NCI-H460 (cell line): Measurements from ENCODE around the gene FBXO30. TPM values are rescaled to one million over a fixed set of nuclear protein-coding genes. Genes with fewer than 3 reads are reported as not detected.

Experiments
- DNase-seq: peaks from one replicate; pipeline ENCODE4 v3.0.0-alpha.2; 2016; ENCODE audit warnings: low read depth; ENCODE audit errors: extremely low read depth
- polyA plus RNA-seq: library from polyadenylated mRNA; depleted of rRNA; stranded (reverse); fragments of >200 nt; gene quantifications from 2 replicates; pipeline ENCODE4 v1.2.3, GENCODE V29; 2014; cell fraction: nucleus; rRNA removed
- total RNA-seq: library from RNA; depleted of rRNA; stranded (reverse); fragments of >200 nt; shearing (Covaris generic); gene quantifications from 2 replicates; pipeline ENCODE4 v1.2.3, GENCODE V29; 2014; rRNA removed

The FBXO30 gene
- 10.4 and 13.7 TPM in 2 replicates for total RNA-seq
- polyA plus RNA-seq: 7.8 and 12.0 TPM in 2 replicates

- peak; percentile 75 for DNase-seq
These were observed at the start of gene FBXO30 for GRCh38 chr6:145814501-145815308. Gene FBXO30, minus strand, starts transcription at chr6:145814795. Its CDS starts 8,390 bp downstream, at chr6:145806405.

- no peak for DNase-seq
These were observed 49.5 kb upstream of the FBXO30 start for GRCh38 chr6:145863988-145864616.

DNA sequence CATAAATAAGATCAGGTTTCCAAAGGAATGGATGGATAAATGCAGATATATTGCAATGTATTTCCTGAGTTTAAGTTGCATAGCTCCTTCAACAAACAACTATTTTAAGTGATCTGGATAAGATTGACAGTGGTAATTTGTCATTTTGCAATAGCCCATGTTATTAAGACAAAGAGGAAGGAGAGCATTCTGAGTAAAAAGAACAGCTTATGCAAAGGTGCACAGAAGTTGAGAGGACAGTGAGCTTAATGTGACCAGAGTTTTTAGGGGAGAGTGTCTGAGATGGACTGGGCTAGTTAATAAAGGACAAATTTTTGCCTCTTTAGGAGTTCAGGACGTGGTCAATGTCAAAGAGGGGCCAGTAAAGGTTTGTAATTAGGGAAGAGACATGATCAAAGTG lies 48.8 kb upstream of the FBXO30 start:
- no peak for DNase-seq

DNA sequence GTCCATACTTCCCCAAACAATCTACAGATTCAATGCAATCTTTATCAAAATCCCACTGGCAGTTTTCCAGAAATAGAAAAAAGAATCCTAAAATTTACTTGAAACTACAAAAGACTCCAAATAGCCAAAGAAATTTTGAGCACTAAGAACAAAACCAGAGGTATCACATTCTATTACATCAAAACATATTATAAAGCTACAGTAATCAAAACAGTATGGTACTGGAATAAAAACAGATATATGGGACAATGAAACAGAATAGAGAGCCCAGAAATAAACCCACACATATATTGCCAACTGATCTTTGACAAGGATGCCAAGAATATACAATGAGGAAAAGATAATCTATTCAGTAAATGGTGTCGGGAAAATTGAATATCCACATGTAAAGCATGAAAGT lies 46.0 kb upstream of the FBXO30 start:
- no peak for DNase-seq

DNA sequence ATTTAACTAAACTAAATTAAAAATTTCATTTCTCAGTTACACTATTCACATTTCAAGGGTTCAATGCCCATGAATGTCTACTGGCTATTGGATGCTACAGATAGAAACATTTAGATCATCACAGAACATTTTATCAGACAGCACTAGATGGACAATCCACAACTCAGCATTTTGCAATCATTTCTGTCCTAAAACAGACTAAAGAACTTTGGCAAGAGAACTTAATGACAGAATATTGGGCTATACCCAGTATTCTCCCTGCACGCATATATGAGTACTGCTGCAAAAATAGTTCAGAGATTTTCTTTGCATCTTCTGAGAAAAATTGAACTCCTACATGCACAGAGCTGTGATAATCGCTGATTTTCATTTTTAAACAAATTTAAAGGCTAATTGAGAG lies 36.1 kb upstream of the FBXO30 start:
- DNase-seq: no peak

GRCh38 chr6:145848541-145848940 lies 33.9 kb upstream of the FBXO30 start:
- no peak for DNase-seq

DNA sequence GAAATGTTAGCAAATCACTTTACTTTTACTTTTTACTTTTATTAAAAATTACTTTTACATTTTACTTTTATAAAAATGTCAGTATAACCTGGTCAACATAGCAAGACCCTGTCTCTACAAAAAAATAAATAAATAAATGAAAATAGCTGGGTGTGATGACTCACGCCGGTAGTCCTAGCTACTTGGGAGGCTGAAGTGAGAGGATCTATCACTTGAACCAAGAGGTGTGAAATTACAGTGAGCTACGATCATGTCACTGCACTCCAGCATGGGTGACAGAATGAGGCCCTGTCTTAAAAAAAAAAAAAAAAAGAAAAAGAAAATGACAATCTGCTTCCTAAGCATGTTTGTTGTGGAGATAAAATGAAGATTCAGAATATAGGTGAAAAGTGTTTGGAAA lies 31.0 kb upstream of the FBXO30 start:
- no peak for DNase-seq

- no peak for DNase-seq
These were observed 30.4 kb upstream of the FBXO30 start for GRCh38 chr6:145844933-145845540.

DNA sequence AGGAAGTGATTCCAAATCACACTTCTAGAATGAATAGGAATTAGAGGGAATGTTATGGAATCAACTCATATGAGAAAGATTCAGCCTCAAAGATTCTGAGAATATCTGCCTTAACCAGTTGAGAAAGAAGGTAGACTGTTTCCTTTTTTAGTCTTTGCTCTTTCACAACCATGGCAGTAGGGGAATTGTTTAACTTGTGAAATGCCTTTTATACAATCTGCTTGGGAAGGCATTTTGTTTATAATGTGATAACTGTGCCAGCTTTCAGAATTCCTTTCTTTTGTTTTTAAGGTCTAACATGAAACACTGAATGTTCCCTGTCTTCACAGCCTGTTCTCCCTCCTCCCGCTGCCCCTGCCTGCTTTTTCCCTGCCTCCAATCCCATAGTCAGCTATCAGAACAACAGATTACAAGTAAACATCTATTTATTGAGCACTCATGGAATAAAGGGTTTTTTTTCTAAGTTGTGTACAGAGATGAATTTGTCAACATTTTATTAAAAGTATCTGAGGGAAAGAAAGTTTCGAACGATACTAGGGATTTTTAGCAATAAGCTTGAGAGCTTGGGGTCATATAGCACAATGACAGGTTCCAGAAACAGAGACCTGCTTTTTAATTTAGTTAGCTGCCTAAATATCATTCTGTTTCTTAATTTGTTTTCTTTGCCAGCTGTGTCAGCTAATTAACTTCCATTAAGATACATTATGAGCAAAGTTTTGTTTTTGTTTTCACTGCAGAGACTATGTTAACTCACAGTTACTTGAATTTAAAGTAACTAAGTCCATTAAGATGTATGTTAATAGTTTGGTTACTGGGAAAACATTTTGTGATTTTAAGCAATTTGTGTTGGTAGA lies 28.3 kb upstream of the FBXO30 start:
- DNase-seq: no peak

- DNase-seq: no peak
These were observed 27.1 kb upstream of the FBXO30 start for GRCh38 chr6:145841668-145842067.

DNA sequence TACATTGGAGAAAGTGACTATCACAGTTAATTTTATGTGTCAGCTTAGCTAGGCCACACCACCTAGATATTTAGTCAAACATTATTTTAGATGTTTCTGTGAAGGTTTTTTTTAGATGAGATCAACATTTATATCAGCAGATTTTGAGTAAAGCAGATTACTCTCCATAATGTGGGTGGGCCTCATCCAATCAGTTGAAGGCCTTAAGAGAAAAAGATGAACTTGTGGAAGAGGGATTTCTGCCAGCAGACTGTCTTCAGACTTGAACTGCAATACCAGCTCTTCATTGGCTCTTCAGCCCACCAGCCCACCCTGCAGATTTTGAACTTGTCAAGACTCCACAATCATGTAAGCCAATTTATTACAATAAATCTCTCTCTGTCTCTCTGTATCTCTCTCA lies 25.1 kb upstream of the FBXO30 start:
- no peak for DNase-seq

GRCh38 chr6:145838305-145838704 lies 23.7 kb upstream of the FBXO30 start:
- DNase-seq: no peak

DNA sequence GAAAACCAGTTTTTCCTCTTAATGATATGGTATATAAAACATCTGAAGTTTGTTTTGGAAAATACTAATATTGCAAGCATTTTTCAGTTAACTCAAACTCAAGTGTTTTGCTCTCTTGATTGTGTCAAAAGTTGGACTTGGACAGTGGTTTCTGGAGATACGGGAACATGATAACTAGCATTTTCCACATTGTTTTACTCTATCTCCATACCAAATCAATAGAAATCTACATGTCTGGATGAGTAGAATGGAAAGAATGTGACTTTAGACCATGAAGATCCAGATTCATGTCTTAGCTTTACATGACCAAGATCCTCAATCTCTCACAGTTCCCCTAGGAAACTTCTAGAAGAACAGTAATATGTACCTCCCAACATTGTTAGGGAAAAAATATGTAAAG lies 22.2 kb upstream of the FBXO30 start:
- DNase-seq: no peak

DNA sequence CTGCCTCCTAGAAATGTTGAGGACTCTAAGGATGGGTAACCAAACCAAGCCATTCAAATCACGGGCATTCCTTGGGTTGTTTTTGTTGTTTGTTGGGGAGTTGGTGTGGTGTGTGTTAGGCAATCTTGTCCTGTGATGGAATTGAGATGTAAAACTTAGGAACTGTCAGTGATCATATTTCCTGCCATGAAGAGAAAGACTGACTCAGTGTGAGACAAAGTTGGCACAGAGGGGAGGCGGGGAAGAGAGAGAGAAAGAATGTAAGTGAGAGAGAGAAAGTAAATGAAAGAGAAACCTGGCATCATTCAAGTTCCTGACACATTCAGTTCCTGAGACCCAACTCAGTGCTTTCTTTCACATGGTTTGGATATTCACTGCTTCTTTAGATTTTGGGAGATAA lies 21.6 kb upstream of the FBXO30 start:
- no peak for DNase-seq

- DNase-seq: no peak
These were observed 16.0 kb upstream of the FBXO30 start for GRCh38 chr6:145830612-145831011.

DNA sequence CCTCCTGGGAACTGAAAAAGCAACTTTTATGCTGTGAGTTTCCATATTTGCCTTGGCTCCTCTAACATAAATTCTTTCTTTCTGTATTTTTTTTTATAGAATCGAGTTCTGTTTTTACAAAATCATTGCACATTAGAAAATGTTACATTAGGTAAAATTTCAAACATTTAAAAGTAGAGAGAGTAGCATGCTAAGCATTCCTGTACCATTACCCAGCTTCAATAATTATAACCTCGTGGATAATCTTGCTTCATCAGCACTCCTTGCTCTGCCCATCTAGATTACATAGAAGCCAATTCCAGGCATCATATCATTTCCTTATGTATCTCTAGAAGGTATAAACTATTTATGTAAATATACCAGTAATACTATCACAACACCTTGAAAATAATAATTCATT lies 15.4 kb upstream of the FBXO30 start:
- DNase-seq: no peak

DNA sequence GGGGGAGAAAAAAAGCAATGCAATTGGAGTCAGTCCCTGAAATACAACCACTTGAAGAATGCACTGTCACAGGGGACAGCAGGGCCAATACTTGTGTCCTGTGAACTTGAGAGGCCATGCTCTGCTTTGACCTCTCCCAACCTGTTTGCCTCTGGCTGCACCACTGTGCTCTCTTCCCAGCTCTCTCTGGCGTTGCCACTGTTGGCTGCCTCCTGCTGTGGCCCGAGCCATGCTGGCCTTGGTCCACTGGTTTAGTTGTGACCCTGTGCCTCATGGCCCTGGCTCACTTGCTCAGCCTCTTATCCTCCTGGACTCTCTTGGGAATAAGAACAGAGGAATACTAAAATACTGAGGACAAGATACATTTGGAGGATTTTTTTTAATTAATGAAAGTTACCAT lies 14.5 kb upstream of the FBXO30 start:
- no peak for DNase-seq

DNA sequence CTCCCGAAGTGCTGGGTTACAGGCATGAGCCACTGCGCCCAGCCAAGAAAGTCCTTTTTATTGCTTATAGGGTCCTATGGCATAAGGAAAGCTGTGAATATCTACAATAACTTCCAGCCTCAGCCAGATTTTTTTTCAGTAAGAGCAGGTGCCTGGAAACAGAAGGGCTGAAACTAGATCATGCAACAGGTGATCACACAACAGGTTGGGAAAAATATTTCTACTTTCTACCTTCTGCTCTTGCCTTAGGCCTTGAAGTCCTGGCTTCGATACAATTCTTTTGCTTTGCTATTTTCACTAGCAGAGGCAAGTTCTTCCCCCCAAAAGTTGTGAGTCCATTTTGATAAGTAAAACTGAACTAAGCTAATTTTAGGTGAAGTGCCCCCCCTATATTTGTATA lies 9.7 kb upstream of the FBXO30 start:
- no peak for DNase-seq

GRCh38 chr6:145823328-145823944 lies 8.8 kb upstream of the FBXO30 start:
- no peak for DNase-seq

GRCh38 chr6:145822456-145822855 lies 7.9 kb upstream of the FBXO30 start:
- no peak for DNase-seq
